EH (cell line): ENCODE data around the gene ADA.
A peak's percentile ranks its signal among the peaks of the same experiment; 100 is the strongest.

Source experiments
- DNase-seq: peaks from one replicate; pipeline ENCODE4 v3.0.0-alpha.2; 2015; ENCODE audit warnings: low read depth

Gene ADA

DNA sequence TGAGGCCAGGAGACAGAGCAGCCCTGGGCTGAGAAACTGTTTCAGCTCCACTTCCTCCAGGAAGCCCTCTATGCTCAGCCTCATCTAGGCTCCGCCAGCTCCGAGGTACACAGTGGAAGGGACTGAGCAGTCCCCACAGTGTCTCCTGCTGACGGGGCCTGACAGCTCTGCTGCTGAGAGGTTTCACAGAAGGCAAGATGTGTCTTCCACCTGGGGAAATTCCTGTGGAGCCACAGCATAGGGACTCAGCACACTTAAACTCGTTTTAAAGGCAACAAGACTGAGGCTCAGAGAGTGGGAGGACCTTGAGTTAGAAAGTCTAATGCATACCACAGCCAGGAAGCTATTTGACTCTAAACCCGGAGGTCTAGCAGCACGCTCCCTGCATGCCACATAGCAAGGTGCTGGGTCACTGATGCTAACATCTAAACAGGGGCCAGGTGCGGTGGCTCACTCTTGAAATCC, 6.8 kb downstream of the ADA start:
- DNase-seq: no peak

DNA sequence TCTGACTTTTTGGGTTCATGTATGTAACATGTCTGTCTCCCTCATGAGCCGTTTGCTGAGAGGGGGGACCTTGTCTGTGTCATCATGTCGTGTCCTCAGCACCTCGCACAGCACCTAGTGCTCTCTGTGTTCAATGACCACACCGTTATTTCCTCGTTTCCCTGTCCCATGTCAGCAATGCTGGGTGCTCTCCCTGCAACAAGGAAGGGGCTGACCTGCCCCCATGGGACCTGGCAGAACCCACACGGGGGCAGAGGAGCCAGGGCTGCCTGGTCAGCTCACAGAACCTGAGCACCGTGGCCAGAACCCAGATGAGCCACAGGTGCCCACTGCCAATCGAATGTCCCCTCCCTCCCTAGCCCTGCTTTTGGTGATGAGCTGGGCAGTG, 7.3 kb downstream of the ADA start:
- DNase-seq: no peak

DNA sequence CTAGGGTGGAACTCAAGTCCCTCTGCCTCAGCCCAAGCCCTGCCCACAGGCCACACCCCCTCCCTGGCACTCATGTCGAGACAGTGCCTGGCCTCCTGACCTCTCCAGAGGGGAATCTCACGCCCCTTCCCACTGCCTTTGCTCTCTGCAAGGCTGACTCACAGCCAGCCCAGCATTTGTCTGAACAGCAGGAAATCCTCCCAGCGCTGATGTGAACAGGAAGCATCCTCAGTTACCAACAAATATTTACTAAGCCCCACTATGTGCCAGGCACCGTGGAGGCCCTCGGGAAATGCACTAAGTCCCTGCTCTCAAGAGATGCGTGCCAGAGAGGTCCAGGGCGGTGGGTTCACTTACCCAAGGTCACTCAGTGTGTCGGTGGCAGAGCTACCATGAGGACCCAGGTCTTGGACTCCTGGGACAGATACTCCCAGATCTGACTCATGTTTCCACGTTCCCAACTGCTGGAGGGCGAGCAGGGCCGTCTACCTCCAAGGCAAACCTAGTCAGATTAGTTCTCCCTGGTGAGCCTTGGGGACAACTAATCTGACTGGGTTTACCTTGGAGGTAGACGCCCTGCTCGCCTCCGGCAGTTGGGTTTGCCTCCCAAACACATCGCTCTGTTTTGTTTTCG, 7.8 kb downstream of the ADA start:
- DNase-seq: peak; percentile 87

- DNase-seq: no peak
Observed at GRCh38 chr20:44643154-44643519, 8.4 kb downstream of the ADA start.

- DNase-seq: peak; percentile 96
Observed at GRCh38 chr20:44642203-44643153, 9.0 kb downstream of the ADA start.

GRCh38 chr20:44641325-44641724, 10.2 kb downstream of the ADA start:
- DNase-seq: no peak

DNA sequence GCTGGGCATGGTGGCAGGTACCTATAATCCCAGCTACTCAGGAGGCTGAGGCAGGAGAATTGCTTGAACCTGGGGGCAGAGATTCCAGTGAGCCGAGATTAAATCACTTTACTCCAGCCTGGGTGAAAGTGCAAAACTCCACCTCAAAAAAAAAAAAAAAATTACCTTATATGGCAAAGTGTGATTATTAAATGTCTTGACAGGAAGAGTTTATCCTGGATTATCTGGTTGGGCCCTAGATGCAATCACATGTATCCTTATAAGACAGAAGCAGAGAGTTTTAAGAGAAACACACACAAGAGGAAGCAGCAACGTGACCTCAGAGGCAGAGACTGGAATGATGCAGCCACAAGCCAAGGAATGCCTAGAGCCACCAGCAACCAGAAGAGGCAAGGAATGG, 11.0 kb downstream of the ADA start:
- no peak for DNase-seq

GRCh38 chr20:44637522-44638372, 13.8 kb downstream of the ADA start:
- DNase-seq: no peak

GRCh38 chr20:44637042-44637441, 14.5 kb downstream of the ADA start:
- no peak for DNase-seq

GRCh38 chr20:44635877-44636276, 15.6 kb downstream of the ADA start:
- no peak for DNase-seq

DNA sequence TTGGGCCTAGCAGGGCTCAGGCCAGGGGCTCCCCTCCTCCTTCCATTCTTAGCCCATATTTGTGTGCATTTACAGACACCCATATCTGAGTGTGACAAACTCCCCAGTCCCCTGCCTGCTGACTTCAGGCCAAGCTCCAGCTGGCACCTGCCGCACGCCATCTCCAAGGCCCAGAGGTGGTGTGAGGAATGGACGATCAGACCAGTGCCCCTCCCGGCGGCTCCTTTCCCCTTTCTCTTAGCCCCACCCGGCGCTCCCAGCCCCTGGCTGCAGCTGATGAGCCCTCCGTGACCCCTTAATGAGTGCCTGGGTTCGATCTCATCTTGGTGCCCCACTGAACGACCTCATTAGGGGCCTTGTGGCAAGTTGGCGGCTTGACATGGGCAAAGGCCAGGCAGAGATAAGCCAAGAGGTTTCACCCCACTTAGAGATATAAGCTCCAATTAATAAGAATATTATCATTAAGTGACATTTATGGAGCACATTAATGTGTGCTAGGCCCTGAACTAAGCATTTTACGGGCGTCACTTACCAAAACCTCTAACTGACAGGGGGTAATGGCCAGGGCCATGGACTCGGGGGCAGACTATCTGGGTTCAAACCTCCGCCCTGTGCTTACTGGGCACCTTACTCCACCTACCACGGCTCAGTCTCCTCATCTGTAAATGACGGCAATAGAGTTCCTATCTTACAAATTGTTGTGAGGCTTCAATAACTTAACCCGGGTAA, 17.5 kb downstream of the ADA start:
- no peak for DNase-seq

DNA sequence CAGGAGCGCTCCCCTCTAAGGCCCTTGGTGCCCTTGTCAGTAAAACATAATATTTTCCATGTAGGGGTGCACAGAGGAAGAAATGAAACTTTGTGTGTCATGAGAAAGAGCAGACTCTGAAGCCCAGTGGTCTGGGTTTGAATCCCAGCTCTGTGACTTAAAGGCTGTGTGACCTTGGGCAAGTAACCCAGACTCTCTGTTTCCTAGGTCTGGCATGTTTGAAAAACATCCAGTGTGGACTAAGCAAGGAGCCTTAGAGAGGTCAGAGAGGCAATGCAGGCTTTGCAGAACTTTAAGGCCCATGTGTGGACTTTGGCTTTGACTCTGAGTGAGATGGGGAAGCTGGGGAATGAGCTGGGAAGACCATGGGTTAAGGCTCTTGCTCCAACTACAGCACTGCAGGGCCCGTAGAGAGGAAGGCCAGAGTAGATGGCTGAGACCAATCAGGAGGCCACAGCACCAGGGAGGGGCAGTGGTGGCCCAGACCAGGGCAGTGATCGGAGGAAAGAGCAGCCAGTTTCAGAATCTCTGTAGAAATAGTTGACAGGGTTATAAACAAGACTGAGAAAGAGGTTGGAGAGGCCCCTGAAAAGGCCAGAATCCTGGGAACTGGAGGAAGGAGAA, 18.2 kb downstream of the ADA start:
- no peak for DNase-seq

- no peak for DNase-seq
Observed at GRCh38 chr20:44632103-44632752, 19.3 kb downstream of the ADA start.

- DNase-seq: no peak
Observed at GRCh38 chr20:44630297-44630696, 21.2 kb downstream of the ADA start.

GRCh38 chr20:44629542-44629941, 22.0 kb downstream of the ADA start:
- no peak for DNase-seq

DNA sequence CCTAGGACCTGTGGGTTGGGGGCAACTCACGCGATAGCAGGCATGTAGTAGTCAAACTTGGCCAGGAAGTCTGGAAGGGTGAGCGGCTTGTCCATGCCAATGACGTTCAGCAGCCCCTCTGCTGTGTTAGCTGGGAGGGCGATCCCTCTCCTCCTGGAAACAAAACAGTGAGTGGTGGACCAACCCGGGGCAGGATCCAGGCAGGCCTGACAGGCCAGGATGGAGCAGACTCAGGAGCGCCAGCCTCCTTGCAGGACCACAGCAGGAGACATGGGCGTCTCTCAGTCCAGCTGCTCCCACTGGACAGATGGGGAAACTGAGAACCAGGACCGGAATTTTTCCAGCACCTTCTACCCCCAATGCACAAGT, 22.5 kb downstream of the ADA start:
- DNase-seq: no peak

DNA sequence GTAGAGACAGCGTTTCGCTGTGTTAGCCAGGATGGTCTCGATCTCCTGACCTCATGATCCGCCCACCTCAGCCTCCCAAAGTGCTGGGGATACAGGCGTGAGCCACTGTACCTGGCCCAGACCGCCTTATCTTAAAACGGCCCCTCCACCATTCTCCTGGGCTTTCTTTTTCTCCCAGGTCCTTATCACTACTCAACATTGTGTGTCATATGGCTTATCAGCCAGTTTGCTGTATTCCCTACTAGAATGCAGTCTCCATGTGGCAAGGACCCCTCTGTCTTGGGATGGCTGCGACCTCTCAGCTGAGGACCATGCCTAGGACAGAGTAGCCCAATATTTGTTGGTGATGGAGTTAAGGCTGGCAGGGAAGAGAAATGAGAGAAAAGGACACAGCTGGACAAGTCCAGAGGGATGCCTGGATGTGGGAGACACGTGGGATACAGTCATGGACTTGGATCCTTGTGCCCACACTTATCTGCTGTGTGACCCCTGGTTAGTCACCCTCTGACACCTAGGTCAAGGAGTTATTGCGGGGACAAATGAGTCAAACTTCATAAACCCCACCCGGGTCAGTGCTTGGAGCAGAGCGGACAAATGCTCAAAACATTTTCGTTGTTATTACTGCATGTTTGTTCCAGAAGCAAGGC, 24.0 kb downstream of the ADA start:
- DNase-seq: no peak

- no peak for DNase-seq
Observed at GRCh38 chr20:44626278-44626677, 25.2 kb downstream of the ADA start.

- no peak for DNase-seq
Observed at GRCh38 chr20:44625361-44625760, 26.1 kb downstream of the ADA start.

DNA sequence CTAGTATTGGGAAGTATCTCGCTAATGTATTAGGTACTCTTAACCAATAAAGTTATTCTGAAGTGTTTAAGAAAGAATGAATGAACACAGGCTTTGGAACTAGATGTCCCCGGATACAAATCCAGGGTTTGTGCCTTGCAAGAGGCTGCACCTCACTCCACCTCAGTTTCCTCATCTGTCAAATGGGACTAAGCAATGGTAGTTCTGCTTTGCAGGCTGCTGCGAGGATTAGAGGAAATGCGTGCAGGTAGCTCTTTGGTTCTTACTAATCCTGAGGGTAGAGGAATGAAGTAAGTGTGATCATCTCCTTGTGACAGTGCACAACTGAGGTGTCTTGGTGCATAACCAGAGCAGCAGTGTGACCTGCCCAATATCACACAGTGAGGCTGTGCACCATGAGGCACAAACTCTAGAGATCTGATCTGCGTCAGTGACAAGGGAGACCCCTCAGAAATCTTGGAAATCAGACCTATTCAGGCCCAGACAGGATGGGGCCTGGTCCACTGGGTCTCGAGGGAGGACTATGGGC, 26.7 kb downstream of the ADA start:
- DNase-seq: no peak
